ENCODE measurements around the gene DGCR8.

Gene DGCR8

GRCh38 chr22:20128619-20128901, 48.5 kb downstream of the DGCR8 start:
- peaks cover 12% of the 10 kb centered on the region for H3K4me1 ChIP-seq (ENCODE audit: insufficient read depth, low read length)
- peaks cover 34% of the 10 kb centered on the region for H3K36me3 ChIP-seq (ENCODE audit: insufficient read depth, low read length)
- no peak overlapping the region for H3K27ac ChIP-seq (ENCODE audit: low read depth, low read length)
- H3K9ac ChIP-seq (ENCODE audit: low read length) = no peak overlapping the region
- no peaks in the 10 kb centered on the region for H3K27me3 ChIP-seq (ENCODE audit: control insufficient read depth in 1 of 2, insufficient read depth in 2 of 2, low read length in 2 of 2)
- no peak overlapping the region for H3K4me3 ChIP-seq (ENCODE audit: low read depth in 1 of 2, low read length in 2 of 2)
- H3K9me3 ChIP-seq (ENCODE audit: low read length) = no peaks in the 10 kb centered on the region

GRCh38 chr22:20128902-20129746, 49.1 kb downstream of the DGCR8 start:
- no peak overlapping the region for H3K27ac ChIP-seq (ENCODE audit: low read depth, low read length)

GRCh38 chr22:20129747-20130014, 49.6 kb downstream of the DGCR8 start:
- Histone ChIP-seq H3K9me3 (ENCODE audit: low read length) (no peaks in the 10 kb centered on the region), H3K4me1 (ENCODE audit: insufficient read depth, low read length) (peaks cover 23% of the 10 kb centered on the region), H3K36me3 (ENCODE audit: insufficient read depth, low read length) (peaks cover 23% of the 10 kb centered on the region), H3K27ac (ENCODE audit: low read depth, low read length) (no peak overlapping the region), H3K27me3 (ENCODE audit: control insufficient read depth in 1 of 2, insufficient read depth in 2 of 2, low read length in 2 of 2) (no peaks in the 10 kb centered on the region), H3K9ac (ENCODE audit: low read length) (no peak overlapping the region), H3K4me3 (ENCODE audit: low read depth in 1 of 2, low read length in 2 of 2) (no peak overlapping the region)

More at GRCh38 chr22:20128902-20129746, 49.1 kb downstream of the DGCR8 start:
- peaks cover 17% of the 10 kb centered on the region for H3K4me1 ChIP-seq (ENCODE audit: insufficient read depth, low read length)
- H3K4me3 ChIP-seq (ENCODE audit: low read depth in 1 of 2, low read length in 2 of 2) = no peak overlapping the region
- H3K9me3 ChIP-seq (ENCODE audit: low read length) = no peaks in the 10 kb centered on the region
- peaks cover 28% of the 10 kb centered on the region for H3K36me3 ChIP-seq (ENCODE audit: insufficient read depth, low read length)
- H3K9ac ChIP-seq (ENCODE audit: low read length) = no peak overlapping the region
- H3K27me3 ChIP-seq (ENCODE audit: control insufficient read depth in 1 of 2, insufficient read depth in 2 of 2, low read length in 2 of 2) = no peaks in the 10 kb centered on the region

GRCh38 chr22:20130319-20130718, 50.3 kb downstream of the DGCR8 start:
- Histone ChIP-seq H3K4me3 (ENCODE audit: low read depth in 1 of 2, low read length in 2 of 2) (peak overlapping the region in 1 of 2 donors; percentile 18), H3K9me3 (ENCODE audit: low read length) (no peaks in the 10 kb centered on the region), H3K27me3 (ENCODE audit: control insufficient read depth in 1 of 2, insufficient read depth in 2 of 2, low read length in 2 of 2) (no peaks in the 10 kb centered on the region), H3K36me3 (ENCODE audit: insufficient read depth, low read length) (peaks cover 19% of the 10 kb centered on the region), H3K27ac (ENCODE audit: low read depth, low read length) (peak overlapping the region; percentile 24), H3K9ac (ENCODE audit: low read length) (no peak overlapping the region), H3K4me1 (ENCODE audit: insufficient read depth, low read length) (peaks cover 28% of the 10 kb centered on the region)

GRCh38 chr22:20130731-20131596, 50.9 kb downstream of the DGCR8 start:
- no peaks in the 10 kb centered on the region for H3K9me3 ChIP-seq (ENCODE audit: low read length)
- H3K9ac ChIP-seq (ENCODE audit: low read length) = no peak overlapping the region
- H3K27ac ChIP-seq (ENCODE audit: low read depth, low read length) = peak overlapping the region; percentile 94
- H3K4me1 ChIP-seq (ENCODE audit: insufficient read depth, low read length) = peaks cover 33% of the 10 kb centered on the region
- peaks cover 13% of the 10 kb centered on the region for H3K36me3 ChIP-seq (ENCODE audit: insufficient read depth, low read length)
- H3K27me3 ChIP-seq (ENCODE audit: control insufficient read depth in 1 of 2, insufficient read depth in 2 of 2, low read length in 2 of 2) = no peaks in the 10 kb centered on the region
- peak overlapping the region; percentile 52 to 77 for H3K4me3 ChIP-seq (ENCODE audit: low read depth in 1 of 2, low read length in 2 of 2)

- Histone ChIP-seq H3K4me3 (ENCODE audit: low read depth in 1 of 2, low read length in 2 of 2) (peak within 1 kb of the TSS; percentile 61 to 77), H3K36me3 (ENCODE audit: insufficient read depth, low read length) (peaks cover 7% of the 10 kb centered on the region), H3K27ac (ENCODE audit: low read depth, low read length) (peak within 1 kb of the TSS; percentile 94), H3K9ac (ENCODE audit: low read length) (peak within 1 kb of the TSS; percentile 58), H3K27me3 (ENCODE audit: control insufficient read depth in 1 of 2, insufficient read depth in 2 of 2, low read length in 2 of 2) (no peaks in the 10 kb centered on the region), H3K9me3 (ENCODE audit: low read length) (no peaks in the 10 kb centered on the region), H3K4me1 (ENCODE audit: insufficient read depth, low read length) (peaks cover 39% of the 10 kb centered on the region)
Measured at GRCh38 chr22:20131597-20131858, 51.5 kb downstream of the DGCR8 start, which contains the start of gene ZDHHC8. ZDHHC8 (plus strand) TSS chr22:20131804; CDS start chr22:20131948, 144 bp downstream.

- H3K4me1 ChIP-seq (ENCODE audit: insufficient read depth, low read length) = peaks cover 44% of the 10 kb centered on the region
- peak overlapping the region; percentile 58 for H3K9ac ChIP-seq (ENCODE audit: low read length)
- no peaks in the 10 kb centered on the region for H3K9me3 ChIP-seq (ENCODE audit: low read length)
- H3K36me3 ChIP-seq (ENCODE audit: insufficient read depth, low read length) = peaks cover 7% of the 10 kb centered on the region
- peak overlapping the region; percentile 45 to 61 for H3K4me3 ChIP-seq (ENCODE audit: low read depth in 1 of 2, low read length in 2 of 2)
- no peaks in the 10 kb centered on the region for H3K27me3 ChIP-seq (ENCODE audit: control insufficient read depth in 1 of 2, insufficient read depth in 2 of 2, low read length in 2 of 2)
- H3K27ac ChIP-seq (ENCODE audit: low read depth, low read length) = peak overlapping the region; percentile 58
Measured at GRCh38 chr22:20131859-20132685, 52.0 kb downstream of the DGCR8 start.

- H3K9me3 ChIP-seq (ENCODE audit: low read length) = no peaks in the 10 kb centered on the region
- peak overlapping the region; percentile 58 for H3K27ac ChIP-seq (ENCODE audit: low read depth, low read length)
- H3K4me3 ChIP-seq (ENCODE audit: low read depth in 1 of 2, low read length in 2 of 2) = peak overlapping the region; percentile 45 to 61
- no peaks in the 10 kb centered on the region for H3K27me3 ChIP-seq (ENCODE audit: control insufficient read depth in 1 of 2, insufficient read depth in 2 of 2, low read length in 2 of 2)
- H3K4me1 ChIP-seq (ENCODE audit: insufficient read depth, low read length) = peaks cover 51% of the 10 kb centered on the region
- H3K36me3 ChIP-seq (ENCODE audit: insufficient read depth, low read length) = peaks cover 1% of the 10 kb centered on the region
- H3K9ac ChIP-seq (ENCODE audit: low read length) = peak overlapping the region; percentile 58
Measured at GRCh38 chr22:20132686-20133246, 52.7 kb downstream of the DGCR8 start.

GRCh38 chr22:20133930-20134549, 54.0 kb downstream of the DGCR8 start:
- Histone ChIP-seq H3K9me3 (ENCODE audit: low read length) (no peaks in the 10 kb centered on the region), H3K9ac (ENCODE audit: low read length) (no peak overlapping the region), H3K4me3 (ENCODE audit: low read depth in 1 of 2, low read length in 2 of 2) (no peak overlapping the region), H3K36me3 (ENCODE audit: insufficient read depth, low read length) (no peaks in the 10 kb centered on the region), H3K4me1 (ENCODE audit: insufficient read depth, low read length) (peaks cover 60% of the 10 kb centered on the region), H3K27ac (ENCODE audit: low read depth, low read length) (no peak overlapping the region), H3K27me3 (ENCODE audit: control insufficient read depth in 1 of 2, insufficient read depth in 2 of 2, low read length in 2 of 2) (no peaks in the 10 kb centered on the region)

- Histone ChIP-seq H3K27me3 (ENCODE audit: control insufficient read depth in 1 of 2, insufficient read depth in 2 of 2, low read length in 2 of 2) (no peaks in the 10 kb centered on the region), H3K9ac (ENCODE audit: low read length) (no peak overlapping the region), H3K4me3 (ENCODE audit: low read depth in 1 of 2, low read length in 2 of 2) (no peak overlapping the region), H3K9me3 (ENCODE audit: low read length) (no peaks in the 10 kb centered on the region), H3K4me1 (ENCODE audit: insufficient read depth, low read length) (peaks cover 60% of the 10 kb centered on the region), H3K27ac (ENCODE audit: low read depth, low read length) (no peak overlapping the region), H3K36me3 (ENCODE audit: insufficient read depth, low read length) (no peaks in the 10 kb centered on the region)
Measured at GRCh38 chr22:20135265-20135664, 55.2 kb downstream of the DGCR8 start.
